PC-9 (cell line): ENCODE data around the gene CRISPLD2. TPM values are rescaled to one million over a fixed set of nuclear protein-coding genes. Genes with fewer than 3 reads are reported as not detected.

Experiments
- BruUV-seq: library from RNA; stranded (reverse); fragments of 400-500 nt; replicated peaks from 2 replicates; lab custom pipeline; 2021; lab: Mats Ljungman, UMichigan
- CTCF ChIA-PET: fragments of 300-600 bp; sonication (Branson Sonifier 250); formaldehyde crosslinking; loops from one replicate; lab custom pipeline; 2022; ENCODE audit warnings: antibody characterized with exemption; lab: Charles Lee
- POLR2A ChIA-PET: fragments of 300-600 bp; sonication (Branson Sonifier 250); formaldehyde crosslinking; loops from one replicate; lab custom pipeline; 2022; ENCODE audit warnings: antibody characterized with exemption; ENCODE audit not compliant: unreplicated experiment; lab: Charles Lee
- DNase-seq, 2 experiments: peaks; one replicate each; pipeline versions ENCODE4 v3.0.0 to v3.0.0-alpha.2; 2015 to 2022; ENCODE audit warnings: mixed read lengths in 1 of 2
- H2AFZ ChIP-seq: fragments of 200-600 bp; sonication (generic); 2 replicates; pipeline ENCODE4 v1.8.1; 2017; ENCODE audit warnings: antibody characterized with exemption
- H3F3A ChIP-seq: fragments of 200-600 bp; sonication (generic); 2 replicates; pipeline ENCODE4 v1.8.1; 2017; ENCODE audit warnings: antibody characterized with exemption, mild to moderate bottlenecking, low read depth; ENCODE audit not compliant: insufficient read depth
- H3K27ac ChIP-seq: fragments of 200-600 bp; sonication (generic); 2 replicates; pipeline ENCODE4 v1.6.1; 2016; ENCODE audit warnings: mixed run types
- H3K27me3 ChIP-seq: fragments of 200-600 bp; sonication (generic); 2 replicates; pipeline ENCODE4 v1.6.1; 2016; ENCODE audit warnings: low read depth, mixed run types; ENCODE audit not compliant: insufficient read depth
- H3K36me3 ChIP-seq: fragments of 200-600 bp; sonication (generic); 2 replicates; pipeline ENCODE4 v1.6.1; 2016; ENCODE audit warnings: low read depth, mixed run types
- H3K4me1 ChIP-seq: fragments of 200-600 bp; sonication (generic); replicated peaks from 2 replicates; pipeline ENCODE4 v1.6.1; 2016; ENCODE audit warnings: mixed run types; ENCODE audit not compliant: insufficient read depth
- H3K4me2 ChIP-seq: fragments of 200-600 bp; sonication (generic); 2 replicates; pipeline ENCODE4 v1.6.1; 2017; ENCODE audit warnings: mixed run types
- H3K4me3 ChIP-seq: fragments of 200-600 bp; sonication (generic); 2 replicates; pipeline ENCODE4 v1.6.1; 2016; ENCODE audit warnings: mixed run types
- H3K79me2 ChIP-seq: fragments of 200-600 bp; sonication (generic); 2 replicates; pipeline ENCODE4 v1.6.1; 2017; ENCODE audit warnings: low read depth, mixed run types
- H3K9me2 ChIP-seq: fragments of 200-600 bp; sonication (generic); 2 replicates; pipeline ENCODE4 v1.8.1; 2017; ENCODE audit warnings: mild to moderate bottlenecking; ENCODE audit not compliant: insufficient read depth
- H3K9me3 ChIP-seq: fragments of 200-600 bp; sonication (generic); 2 replicates; pipeline ENCODE4 v1.8.1; 2016; ENCODE audit warnings: low read depth; ENCODE audit not compliant: insufficient read depth
- H4K20me1 ChIP-seq: fragments of 200-600 bp; sonication (generic); 2 replicates; pipeline ENCODE4 v1.8.1; 2017; ENCODE audit not compliant: insufficient read depth
- EZH2 ChIP-seq: fragments of 200-600 bp; sonication (generic); IDR thresholded peaks from 2 replicates; pipeline ENCODE4 v1.8.0; 2017; ENCODE audit warnings: antibody characterized with exemption, low read depth
- intact Hi-C: fragments of 100-400 bp; cut with micrococcal nuclease; formaldehyde crosslinking; loops from one replicate; pipeline ENCODE4 v1.10.0; 2022; ENCODE audit not compliant: unreplicated experiment
- total RNA-seq: library from RNA; stranded (reverse); gene quantifications from 2 replicates; pipeline ENCODE4 v1.2.3, GENCODE V29; 2021
- TF ChIP-seq, protein P1 (sequence below): fragments of 200-600 bp; sonication (generic); conservative IDR thresholded peaks from 2 replicates; pipeline ENCODE4 v1.6.1; 2017; ENCODE audit warnings: mixed run types, antibody characterized with exemption, mild to moderate bottlenecking, moderate library complexity

CRISPLD2 gene
- total RNA-seq, 1 experiment from 2014 or later, result 18.6 TPM

DNA sequence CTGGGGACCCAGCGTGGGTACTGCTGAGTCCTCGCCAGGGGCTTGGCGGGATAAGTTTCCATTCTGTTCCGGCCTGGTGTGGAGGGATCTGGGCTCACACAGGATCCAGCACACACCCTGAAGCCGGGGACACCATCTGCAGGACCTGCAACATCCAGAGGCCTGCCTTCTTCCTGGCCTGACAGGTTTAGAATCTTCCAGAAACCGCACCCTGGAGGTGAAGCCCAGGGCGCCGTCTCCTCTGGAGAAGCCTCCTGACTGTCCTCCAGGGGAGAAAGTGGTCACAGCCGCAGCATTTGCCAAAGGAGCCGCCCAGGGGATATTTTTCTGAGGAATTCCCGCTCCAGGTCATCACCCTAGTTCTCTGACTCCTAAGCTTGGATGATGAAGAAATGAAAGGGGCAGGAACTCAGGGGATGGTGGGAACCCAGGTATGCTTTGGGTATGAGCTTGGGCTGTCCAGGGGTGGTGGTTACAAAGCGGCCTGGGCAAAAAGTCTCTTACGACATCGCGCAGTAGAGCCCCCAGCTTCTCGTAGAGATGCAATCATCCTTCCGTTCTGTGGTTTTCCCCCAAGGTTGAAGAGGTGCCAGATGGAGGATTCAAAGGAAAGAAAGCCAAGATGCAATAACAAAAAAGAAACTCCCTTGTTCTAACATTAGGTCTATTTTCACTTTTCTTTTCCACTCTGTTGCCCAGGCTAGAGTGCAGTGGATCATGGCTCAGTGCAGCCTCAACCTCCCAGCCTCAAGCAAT lies 9.1 kb upstream of the CRISPLD2 start:
- ChIA-PET CTCF (no interaction called here), POLR2A (no interaction called here)
- Histone ChIP-seq H3K9me3 (no peaks in the 10 kb centered on the region), H4K20me1 (no peaks in the 10 kb centered on the region), H3K4me1 (peaks cover 16% of the 10 kb centered on the region), H3K4me2 (no peak overlapping the region), H3F3A (peaks cover 20% of the 10 kb centered on the region; the same call in 1 of the 2 replicates), H3K79me2 (no peaks in the 10 kb centered on the region), H3K27ac (no peak overlapping the region), H3K9me2 (no peaks in the 10 kb centered on the region), H2AFZ (no peak overlapping the region), H3K36me3 (no peaks in the 10 kb centered on the region), H3K27me3 (no peaks in the 10 kb centered on the region), H3K4me3 (no peak overlapping the region)
- no peak for DNase-seq
- intact Hi-C loops, result no loop called here
- TF ChIP-seq, protein P1, sequence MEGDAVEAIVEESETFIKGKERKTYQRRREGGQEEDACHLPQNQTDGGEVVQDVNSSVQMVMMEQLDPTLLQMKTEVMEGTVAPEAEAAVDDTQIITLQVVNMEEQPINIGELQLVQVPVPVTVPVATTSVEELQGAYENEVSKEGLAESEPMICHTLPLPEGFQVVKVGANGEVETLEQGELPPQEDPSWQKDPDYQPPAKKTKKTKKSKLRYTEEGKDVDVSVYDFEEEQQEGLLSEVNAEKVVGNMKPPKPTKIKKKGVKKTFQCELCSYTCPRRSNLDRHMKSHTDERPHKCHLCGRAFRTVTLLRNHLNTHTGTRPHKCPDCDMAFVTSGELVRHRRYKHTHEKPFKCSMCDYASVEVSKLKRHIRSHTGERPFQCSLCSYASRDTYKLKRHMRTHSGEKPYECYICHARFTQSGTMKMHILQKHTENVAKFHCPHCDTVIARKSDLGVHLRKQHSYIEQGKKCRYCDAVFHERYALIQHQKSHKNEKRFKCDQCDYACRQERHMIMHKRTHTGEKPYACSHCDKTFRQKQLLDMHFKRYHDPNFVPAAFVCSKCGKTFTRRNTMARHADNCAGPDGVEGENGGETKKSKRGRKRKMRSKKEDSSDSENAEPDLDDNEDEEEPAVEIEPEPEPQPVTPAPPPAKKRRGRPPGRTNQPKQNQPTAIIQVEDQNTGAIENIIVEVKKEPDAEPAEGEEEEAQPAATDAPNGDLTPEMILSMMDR, result no peak
- no peak for TF ChIP-seq EZH2
- BruUV-seq, result no TSS peak

DNA sequence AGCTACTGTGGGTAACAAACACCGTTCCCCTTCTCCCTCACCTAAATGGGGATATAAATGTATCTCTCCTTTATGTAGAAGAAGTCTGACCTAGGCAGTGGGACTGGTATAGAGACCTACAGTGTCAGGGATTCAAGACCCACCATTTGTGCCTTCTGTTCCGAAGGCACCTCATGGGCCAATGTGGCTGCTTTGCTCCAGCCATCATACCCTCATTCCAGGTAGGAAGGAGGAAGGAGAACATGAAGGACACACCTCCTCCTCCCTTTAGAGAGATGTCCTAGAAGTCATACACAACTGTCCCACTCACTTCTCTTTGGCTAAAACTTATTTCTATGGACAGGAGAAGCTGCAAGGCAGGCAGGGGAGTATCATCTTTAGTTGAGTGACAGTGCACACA lies 8.3 kb upstream of the CRISPLD2 start:
- BruUV-seq, result no TSS peak
- POLR2A ChIA-PET, result no interaction called here
- H3K79me2 ChIP-seq, result no peaks in the 10 kb centered on the region

DNA sequence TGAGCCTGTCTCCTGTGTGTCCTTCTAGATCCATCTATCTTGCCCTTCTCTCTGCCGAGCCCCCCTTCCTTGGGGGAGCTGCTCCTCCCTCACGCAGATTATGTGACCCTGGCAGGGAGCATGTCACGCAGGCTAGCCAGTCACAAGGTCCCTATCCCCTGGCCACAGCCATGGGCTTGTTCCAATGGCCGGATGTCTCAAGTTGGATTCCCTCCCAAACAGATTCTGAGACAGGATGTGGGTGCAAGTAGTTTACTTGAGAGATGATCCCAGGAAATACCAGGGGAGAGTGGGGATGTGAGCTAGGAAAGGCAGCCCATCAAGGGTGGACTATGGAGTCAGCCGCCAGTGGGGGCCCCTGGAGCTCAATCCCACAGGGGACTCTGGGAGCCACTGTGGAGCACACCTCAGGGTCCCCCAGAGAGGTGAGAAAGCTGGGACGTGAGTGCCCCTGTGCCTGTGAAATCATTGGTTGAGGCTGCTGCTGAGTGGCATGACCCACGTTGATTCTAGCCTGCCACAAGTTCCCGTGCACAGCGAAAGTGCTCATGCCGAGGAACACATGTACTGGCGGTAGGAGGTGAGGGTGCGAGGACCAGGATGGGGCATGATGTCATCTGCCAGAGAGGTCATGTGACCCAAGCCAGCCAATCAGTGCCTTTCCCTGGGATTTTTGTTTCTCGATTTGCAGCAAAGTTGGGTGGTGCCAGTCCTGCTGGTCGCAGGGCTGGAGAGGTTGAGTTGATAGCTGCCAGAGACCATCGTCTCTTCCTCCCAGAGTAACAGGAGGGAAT lies 6.4 kb upstream of the CRISPLD2 start:
- H4K20me1 ChIP-seq, result no peaks in the 10 kb centered on the region
- no peak overlapping the region for H3K4me2 ChIP-seq
- H2AFZ ChIP-seq, result no peak overlapping the region
- no peaks in the 10 kb centered on the region for H3K27me3 ChIP-seq
- H3K4me1 ChIP-seq, result no peaks in the 10 kb centered on the region
- POLR2A ChIA-PET, result no interaction called here
- no peak for TF ChIP-seq EZH2
- TF ChIP-seq, protein P1, result no peak
- intact Hi-C loops, result no loop called here
- no peaks in the 10 kb centered on the region for H3K9me3 ChIP-seq
- H3K79me2 ChIP-seq, result no peaks in the 10 kb centered on the region
- CTCF ChIA-PET, result no interaction called here
- BruUV-seq, result no TSS peak
- no peak for DNase-seq
- no peaks in the 10 kb centered on the region for H3K36me3 ChIP-seq
- H3K27ac ChIP-seq, result no peak overlapping the region
- H3K9me2 ChIP-seq, result no peaks in the 10 kb centered on the region
- H3F3A ChIP-seq, result no peaks in the 10 kb centered on the region
- H3K4me3 ChIP-seq, result no peak overlapping the region

More for the DNA sequence above, 8.3 kb upstream of the CRISPLD2 start:
- Histone ChIP-seq H3K4me2 (no peak overlapping the region), H3K4me1 (peaks cover 9% of the 10 kb centered on the region), H3K27me3 (no peaks in the 10 kb centered on the region), H3K4me3 (no peak overlapping the region), H3K36me3 (no peaks in the 10 kb centered on the region), H3K9me3 (no peaks in the 10 kb centered on the region), H4K20me1 (no peaks in the 10 kb centered on the region), H3K9me2 (no peaks in the 10 kb centered on the region), H3F3A (peaks cover 12% of the 10 kb centered on the region; the same call in 1 of the 2 replicates), H3K27ac (no peak overlapping the region), H2AFZ (no peak overlapping the region)
- TF ChIP-seq, protein P1, result no peak
- TF ChIP-seq EZH2, result no peak
- no peak for DNase-seq
- intact Hi-C loops, result no loop called here
- CTCF ChIA-PET, result no interaction called here
